NCI-H1105 (cell line): ENCODE results near the gene CD19.
A peak's percentile ranks its signal among the peaks of the same experiment; 100 is the strongest.

Source experiments
- DNase-seq: peaks from one replicate; lab custom pipeline; 2025; lab: John Stamatoyannopoulos, UW

The CD19 gene

GRCh38 chr16:28982418-28982817, 50.6 kb downstream of the CD19 start:
- DNase-seq, result no peak

- DNase-seq, result no peak
Observed at GRCh38 chr16:28982949-28983348, 51.2 kb downstream of the CD19 start.

- no peak for DNase-seq
Observed at GRCh38 chr16:28983644-28984043, 51.9 kb downstream of the CD19 start.

GRCh38 chr16:28984091-28984490, 52.3 kb downstream of the CD19 start:
- no peak for DNase-seq

- DNase-seq, result peak; percentile 13
Observed at GRCh38 chr16:28984619-28985135, 52.9 kb downstream of the CD19 start, which contains the start of gene LAT. TSS of gene LAT (plus strand) at chr16:28985052. CDS start at chr16:28985418, 366 bp downstream.

- no peak for DNase-seq
Observed at GRCh38 chr16:28985211-28986041, 53.7 kb downstream of the CD19 start.

GRCh38 chr16:28986046-28986445, 54.3 kb downstream of the CD19 start:
- DNase-seq, result no peak

GRCh38 chr16:28986492-28986891, 54.7 kb downstream of the CD19 start:
- DNase-seq, result no peak

- DNase-seq, result no peak
Observed at GRCh38 chr16:28987170-28987853, 55.5 kb downstream of the CD19 start.
